HG03060 (cell line): Measurements from ENCODE around the gene ART4.

Source experiments
- ATAC-seq: cut with Tn5 transposase; IDR thresholded peaks from one replicate; pipeline ENCODE4 v1.9.1; 2021; ENCODE audit warnings: low read depth, moderate number of reproducible peaks; ENCODE audit not compliant: unreplicated experiment

The ART4 gene

DNA sequence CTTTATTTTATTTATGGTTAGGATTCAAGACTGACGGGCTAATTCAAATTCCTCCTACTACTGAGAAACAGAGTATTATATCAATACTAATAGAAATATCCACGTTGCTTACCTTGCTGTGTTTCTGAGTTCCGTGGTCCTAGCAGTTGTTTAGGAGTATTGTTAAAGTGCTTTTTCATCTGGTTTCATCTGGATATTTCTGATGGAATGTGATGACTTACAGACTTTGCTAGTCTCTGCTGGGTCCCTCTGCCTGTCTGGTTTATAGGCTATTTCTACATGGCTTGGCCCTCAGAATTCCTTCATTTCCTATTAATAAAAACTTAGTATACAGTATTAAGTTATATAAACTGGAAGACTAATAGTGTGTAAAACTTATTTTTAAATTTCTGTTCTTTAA is 29.3 kb downstream of the ART4 start, which contains the start of gene SMCO3:
SMCO3 (minus strand) TSS at position 169 of the 400 bp plus-strand sequence. CDS start 7,502 bp downstream, outside the sequence.
- ATAC-seq, result no peak

DNA sequence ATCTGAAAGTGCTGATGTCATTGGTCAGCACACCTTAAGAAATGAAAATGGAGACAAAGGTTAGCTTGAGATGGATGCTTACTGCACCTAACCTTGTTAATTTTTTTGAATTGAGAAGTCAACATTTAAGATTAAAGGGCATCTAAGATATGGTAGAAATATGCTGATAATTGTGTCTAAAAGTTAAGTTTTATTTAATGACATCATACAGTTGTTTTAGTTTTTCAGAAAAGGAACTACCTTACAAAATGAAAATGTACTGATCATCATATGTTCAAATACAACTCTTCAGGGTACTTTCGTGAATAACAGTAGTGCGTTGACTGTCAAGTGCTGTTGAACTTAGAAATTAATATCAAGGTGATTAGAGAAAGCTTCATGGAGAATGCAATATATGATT is 31.8 kb downstream of the ART4 start:
- no peak for ATAC-seq

DNA sequence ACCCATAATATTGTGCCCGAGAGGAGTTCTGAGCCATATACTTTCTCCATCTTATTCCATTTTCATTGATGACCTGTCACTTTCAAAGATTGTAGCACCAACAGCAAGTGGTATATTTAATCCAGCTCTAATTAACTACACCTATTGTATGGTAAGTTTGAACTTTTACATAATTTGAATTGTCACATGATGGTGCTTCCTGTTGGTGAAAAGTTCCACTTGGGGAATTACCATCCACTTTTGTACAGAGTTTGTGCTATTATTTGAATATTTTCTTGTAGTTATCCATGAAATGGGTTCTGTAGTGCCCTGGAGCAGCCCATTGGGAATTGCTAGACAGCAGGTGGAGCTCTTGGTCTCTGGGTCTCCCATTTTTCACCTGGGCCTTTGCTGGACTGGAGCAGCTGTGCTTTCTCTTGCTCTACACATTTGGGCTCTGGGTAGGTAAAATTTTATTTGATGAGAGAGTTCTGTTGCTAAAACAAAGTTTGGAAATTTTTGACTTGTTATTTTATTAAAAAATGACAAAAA is 32.3 kb downstream of the ART4 start:
- ATAC-seq, result no peak

DNA sequence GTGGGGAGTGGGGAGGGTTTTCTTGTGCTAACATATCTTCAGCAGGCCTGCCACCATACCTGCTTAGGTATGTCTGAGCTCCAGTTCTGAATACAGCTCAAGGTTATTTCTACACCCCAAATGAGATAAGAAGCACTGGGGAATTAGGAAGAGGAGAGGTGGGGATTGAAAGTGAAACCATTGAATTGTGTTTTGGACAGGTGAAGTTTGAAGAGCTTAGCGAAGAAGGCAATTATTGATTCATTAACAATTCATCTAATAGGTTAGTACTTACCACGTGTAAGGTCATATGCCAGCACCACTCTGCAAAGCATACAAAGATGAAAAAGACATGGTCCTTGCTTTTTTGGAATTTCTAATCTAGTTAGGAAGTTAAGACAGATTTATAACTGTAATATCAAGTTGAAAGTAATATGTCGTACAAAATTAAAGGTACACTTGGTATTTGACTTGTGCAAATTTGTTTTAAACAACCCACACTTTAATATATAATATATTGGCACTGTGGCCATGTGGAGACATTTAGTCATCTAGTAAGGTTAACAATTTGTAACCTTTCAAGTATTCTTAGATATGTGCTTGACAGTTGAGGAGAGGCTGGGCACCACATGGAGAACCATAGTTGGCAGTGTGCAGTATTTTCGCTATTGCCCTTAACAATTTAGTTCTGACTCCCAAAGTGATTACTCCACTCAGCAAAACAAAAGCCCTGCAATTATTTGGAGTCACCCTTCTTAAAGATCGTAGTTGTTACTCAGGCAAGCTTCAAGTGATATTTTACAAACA is 33.0 kb downstream of the ART4 start:
- ATAC-seq, result no peak

- peak; percentile 4 for ATAC-seq
Observed at GRCh38 chr12:14803830-14804160, 39.5 kb downstream of the ART4 start.

DNA sequence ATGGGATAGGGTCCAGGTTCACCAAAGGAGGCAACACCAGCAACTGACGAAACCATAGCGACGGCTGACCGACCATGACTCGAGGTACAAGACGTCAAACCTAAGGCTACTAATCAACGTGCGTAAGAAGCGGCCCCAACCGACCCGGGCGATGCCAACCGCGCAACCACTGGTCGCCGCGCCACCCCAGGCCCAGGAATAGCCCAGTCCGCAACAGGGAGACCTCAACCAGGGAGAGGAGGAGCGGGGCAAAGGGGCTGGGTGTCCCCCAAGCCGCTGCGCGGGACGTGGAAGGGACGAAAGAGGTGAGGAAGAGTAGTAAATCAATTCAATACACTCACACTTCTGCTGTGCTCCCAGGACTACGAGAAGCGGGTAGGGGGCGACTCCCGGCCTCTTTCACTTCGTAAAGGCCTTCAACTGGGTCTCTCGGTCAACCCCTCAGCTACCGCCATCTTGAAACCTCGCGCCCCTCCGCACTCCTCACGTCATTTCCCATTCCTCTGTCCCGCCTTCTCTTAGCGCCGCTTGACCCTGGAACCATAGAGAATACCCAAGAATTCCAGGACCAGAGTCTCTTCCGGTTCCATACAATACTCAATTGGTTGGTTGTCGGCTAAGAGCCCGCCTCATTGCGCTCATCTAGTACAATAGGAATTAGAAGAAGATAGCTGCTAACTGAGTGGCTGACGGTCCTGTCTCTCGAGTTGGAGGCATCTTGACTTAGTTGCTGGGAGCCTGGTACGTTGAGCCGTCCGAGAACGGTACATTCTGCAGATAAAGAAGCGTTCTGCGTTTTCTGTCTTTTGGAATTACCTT is 40.1 kb downstream of the ART4 start, which contains the start of the genes C12orf60 and WBP11:
C12orf60 (plus strand) TSS at position 660 of the 819 bp plus-strand sequence. CDS start 19,266 bp downstream, outside the sequence.
WBP11 (minus strand) TSS at position 468 of the 819 bp plus-strand sequence. CDS start 2,095 bp downstream, outside the sequence.
- ATAC-seq, result peak; percentile 99

DNA sequence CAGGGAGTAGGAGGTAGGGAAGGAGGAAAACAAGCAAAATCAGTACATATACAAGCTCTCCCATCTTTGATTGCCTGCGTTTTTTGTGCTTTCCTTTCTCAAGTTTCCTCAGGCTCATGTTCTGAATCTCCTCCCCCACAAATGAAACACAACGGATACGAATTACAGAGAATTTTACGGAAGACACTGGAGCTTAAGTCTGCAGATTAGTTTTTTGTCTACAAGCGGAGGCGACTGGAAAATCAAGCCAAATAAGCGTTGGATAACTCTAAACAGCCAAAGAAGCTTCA is 40.7 kb downstream of the ART4 start:
- ATAC-seq, result no peak

GRCh38 chr12:14802247-14802646 is 41.1 kb downstream of the ART4 start:
- no peak for ATAC-seq

DNA sequence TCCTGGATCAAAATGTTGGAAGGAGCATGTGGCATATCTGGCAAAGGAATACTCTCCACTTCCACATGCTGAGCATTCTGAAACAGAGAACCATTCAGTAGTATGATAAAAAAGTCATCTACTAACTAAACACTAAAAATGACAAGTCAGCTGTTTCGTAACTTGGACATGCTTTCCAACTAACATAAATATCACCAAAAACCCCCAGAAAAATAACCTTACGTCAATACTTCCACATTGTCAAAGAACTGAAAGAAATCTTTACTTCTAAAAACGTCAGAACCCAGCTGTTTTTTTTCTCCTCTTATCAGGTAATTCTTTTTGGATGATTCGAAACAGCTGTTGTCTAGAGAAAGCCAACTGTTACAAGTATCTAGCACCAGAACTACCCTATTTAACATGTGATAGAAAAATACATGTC is 48.3 kb downstream of the ART4 start:
- no peak for ATAC-seq

- ATAC-seq, result no peak
Observed at GRCh38 chr12:14785568-14785967, 57.8 kb downstream of the ART4 start.

- ATAC-seq, result no peak
Observed at GRCh38 chr12:14784471-14784870, 58.9 kb downstream of the ART4 start.

- ATAC-seq, result no peak
Observed at GRCh38 chr12:14782756-14783155, 60.6 kb downstream of the ART4 start.

- ATAC-seq, result no peak
Observed at GRCh38 chr12:14781563-14781962, 61.8 kb downstream of the ART4 start.

DNA sequence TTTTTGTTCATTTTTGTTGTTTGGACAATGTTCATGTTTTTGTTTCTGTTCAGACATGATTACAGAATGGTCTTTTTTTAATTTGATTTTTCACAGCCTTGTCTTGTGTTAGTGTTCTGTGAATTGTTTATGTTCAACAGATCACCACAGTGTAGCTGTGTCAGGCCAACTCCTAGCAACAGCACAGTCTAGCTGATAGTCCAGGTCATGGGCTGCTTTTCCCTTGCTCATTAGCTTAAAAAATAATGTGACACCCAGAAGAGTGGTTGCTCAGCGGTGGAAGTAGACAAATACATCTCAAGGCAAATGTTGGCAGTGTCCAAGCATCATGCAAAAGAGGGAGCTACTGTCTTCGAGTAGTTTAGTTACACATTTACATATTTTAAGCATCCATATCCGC is 62.5 kb downstream of the ART4 start:
- ATAC-seq, result no peak

GRCh38 chr12:14779834-14780233 is 63.5 kb downstream of the ART4 start:
- ATAC-seq, result no peak

- no peak for ATAC-seq
Observed at GRCh38 chr12:14777271-14777670, 66.1 kb downstream of the ART4 start.

GRCh38 chr12:14776236-14776961 is 66.9 kb downstream of the ART4 start:
- ATAC-seq, result no peak

- ATAC-seq, result no peak
Observed at GRCh38 chr12:14775636-14775980, 67.7 kb downstream of the ART4 start.
